Vagina (tissue), 2 donors: ENCODE data around the gene SMAD5.

ENCODE experiments used
- POLR2A ChIP-seq, 2 donors: fragments of 450-650 bp; IDR thresholded peaks; one replicate each; pipeline ENCODE4 v1.6.1; 2017; ENCODE audit warnings: antibody characterized with exemption in 2 of 2, mild to moderate bottlenecking in 2 of 2, moderate library complexity in 2 of 2
- TF ChIP-seq, protein P1 (sequence below), 3 experiments: fragments of 450-650 bp in 2 of 3; fragments of 200-600 bp in 1 of 3; sonication (generic) in 1 of 3; IDR thresholded peaks; one replicate each; pipeline ENCODE4 v1.5.1; 2017 to 2019; ENCODE audit warnings: antibody characterized with exemption in 3 of 3, mild to moderate bottlenecking in 2 of 3, moderate library complexity in 2 of 3

DNA sequence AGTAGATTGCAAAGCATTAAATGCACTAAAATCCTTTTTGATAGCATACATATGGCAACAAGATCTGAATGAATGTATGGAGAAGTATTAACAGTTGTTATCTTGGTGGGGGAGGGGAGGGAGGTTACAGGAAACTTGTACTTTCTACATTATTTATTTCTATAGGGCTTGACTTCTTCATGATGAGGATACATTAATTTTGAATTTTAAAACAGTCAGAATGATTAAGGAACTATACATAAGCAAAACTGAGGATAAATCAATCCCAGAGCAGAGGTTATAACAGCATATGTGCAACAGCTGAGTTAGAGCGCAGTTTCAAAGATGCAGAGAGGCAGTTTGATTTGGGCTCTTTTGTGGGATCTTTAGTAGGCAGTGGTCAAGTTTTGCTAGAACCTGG, 23.9 kb upstream of the SMAD5 start:
- TF ChIP-seq, protein P1, sequence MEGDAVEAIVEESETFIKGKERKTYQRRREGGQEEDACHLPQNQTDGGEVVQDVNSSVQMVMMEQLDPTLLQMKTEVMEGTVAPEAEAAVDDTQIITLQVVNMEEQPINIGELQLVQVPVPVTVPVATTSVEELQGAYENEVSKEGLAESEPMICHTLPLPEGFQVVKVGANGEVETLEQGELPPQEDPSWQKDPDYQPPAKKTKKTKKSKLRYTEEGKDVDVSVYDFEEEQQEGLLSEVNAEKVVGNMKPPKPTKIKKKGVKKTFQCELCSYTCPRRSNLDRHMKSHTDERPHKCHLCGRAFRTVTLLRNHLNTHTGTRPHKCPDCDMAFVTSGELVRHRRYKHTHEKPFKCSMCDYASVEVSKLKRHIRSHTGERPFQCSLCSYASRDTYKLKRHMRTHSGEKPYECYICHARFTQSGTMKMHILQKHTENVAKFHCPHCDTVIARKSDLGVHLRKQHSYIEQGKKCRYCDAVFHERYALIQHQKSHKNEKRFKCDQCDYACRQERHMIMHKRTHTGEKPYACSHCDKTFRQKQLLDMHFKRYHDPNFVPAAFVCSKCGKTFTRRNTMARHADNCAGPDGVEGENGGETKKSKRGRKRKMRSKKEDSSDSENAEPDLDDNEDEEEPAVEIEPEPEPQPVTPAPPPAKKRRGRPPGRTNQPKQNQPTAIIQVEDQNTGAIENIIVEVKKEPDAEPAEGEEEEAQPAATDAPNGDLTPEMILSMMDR (IDR thresholded peaks at IDR 0.05) = no peak
- TF ChIP-seq POLR2A (IDR thresholded peaks at IDR 0.05) = no peak
